ENCODE results near the gene RBM39.
"Not testable (repeated sequence)": the region's sequence is repeated elsewhere in the genome, so short reads cannot be mapped to it uniquely, and the experiment has no call there.

The RBM39 gene

GRCh38 chr20:35711588-35712209 is 30.4 kb downstream of the RBM39 start:
- no peak for TF ChIP-seq CTCF (IDR thresholded peaks at IDR 0.05; ENCODE audit: borderline replicate concordance, control extremely low read depth, extremely low read depth, insufficient read depth, missing control alignments)
- in situ Hi-C loops (cut with MboI; ENCODE audit: low sequenced_read_pairs, unreplicated experiment): no loop called here
- no peak for DNase-seq (ENCODE audit: low spot score)

GRCh38 chr20:35710884-35711587 is 31.0 kb downstream of the RBM39 start:
- in situ Hi-C loops (cut with MboI; ENCODE audit: low sequenced_read_pairs, unreplicated experiment): no loop called here
- DNase-seq (ENCODE audit: low spot score): no peak
- no peak for TF ChIP-seq CTCF (IDR thresholded peaks at IDR 0.05; ENCODE audit: borderline replicate concordance, control extremely low read depth, extremely low read depth, insufficient read depth, missing control alignments)

GRCh38 chr20:35710039-35710438 is 32.0 kb downstream of the RBM39 start:
- no peak for TF ChIP-seq CTCF (IDR thresholded peaks at IDR 0.05; ENCODE audit: borderline replicate concordance, control extremely low read depth, extremely low read depth, insufficient read depth, missing control alignments)
- in situ Hi-C loops (cut with MboI; ENCODE audit: low sequenced_read_pairs, unreplicated experiment): no loop called here
- no peak for DNase-seq (ENCODE audit: low spot score)

GRCh38 chr20:35709259-35709658 is 32.8 kb downstream of the RBM39 start:
- no peak for DNase-seq (ENCODE audit: low spot score)
- no peak for TF ChIP-seq CTCF (IDR thresholded peaks at IDR 0.05; ENCODE audit: borderline replicate concordance, control extremely low read depth, extremely low read depth, insufficient read depth, missing control alignments)
- in situ Hi-C loops (cut with MboI; ENCODE audit: low sequenced_read_pairs, unreplicated experiment): no loop called here

- in situ Hi-C loops (cut with MboI; ENCODE audit: low sequenced_read_pairs, unreplicated experiment): no loop called here
- no peak for TF ChIP-seq CTCF (IDR thresholded peaks at IDR 0.05; ENCODE audit: borderline replicate concordance, control extremely low read depth, extremely low read depth, insufficient read depth, missing control alignments)
- no peak for DNase-seq (ENCODE audit: low spot score)
Measured at GRCh38 chr20:35708502-35708901, 33.6 kb downstream of the RBM39 start.

- in situ Hi-C loops (cut with MboI; ENCODE audit: low sequenced_read_pairs, unreplicated experiment); DNase-seq (ENCODE audit: low spot score): not testable (repeated sequence)
Measured at GRCh38 chr20:35706591-35707529, 35.2 kb downstream of the RBM39 start.

- DNase-seq (ENCODE audit: low spot score); in situ Hi-C loops (cut with MboI; ENCODE audit: low sequenced_read_pairs, unreplicated experiment): not testable (repeated sequence)
Measured at GRCh38 chr20:35705894-35706293, 36.2 kb downstream of the RBM39 start.
